COLO668 (cell line): ENCODE measurements around the gene FUOM.
"Not testable (repeated sequence)": the region's sequence is repeated elsewhere in the genome, so short reads cannot be mapped to it uniquely, and the experiment has no call there.

ENCODE experiments used
- DNase-seq: peaks from one replicate; lab custom pipeline; 2025; ENCODE audit not compliant: unreplicated experiment; lab: John Stamatoyannopoulos, UW

Gene FUOM

GRCh38 chr10:133388973-133389818, 31.4 kb upstream of the FUOM start:
- no peak for DNase-seq

- DNase-seq = no peak
These were observed 30.6 kb upstream of the FUOM start for GRCh38 chr10:133388236-133388972.

- not testable (repeated sequence) for DNase-seq
These were observed 29.1 kb upstream of the FUOM start for GRCh38 chr10:133386951-133387350.

- DNase-seq = no peak
These were observed 27.4 kb upstream of the FUOM start for GRCh38 chr10:133385214-133385613.

- no peak for DNase-seq
These were observed 26.3 kb upstream of the FUOM start for GRCh38 chr10:133384071-133384470.

GRCh38 chr10:133383551-133383950, 25.7 kb upstream of the FUOM start:
- no peak for DNase-seq

- no peak for DNase-seq
These were observed 23.2 kb upstream of the FUOM start for GRCh38 chr10:133381036-133381435.

- no peak for DNase-seq
These were observed 22.2 kb upstream of the FUOM start for GRCh38 chr10:133379801-133380666.

GRCh38 chr10:133379152-133379800, 21.5 kb upstream of the FUOM start, which contains the start of gene PAOX:
Gene PAOX (plus strand): TSS chr10:133379262. CDS start chr10:133379317, 55 bp downstream.
- peak; percentile 30 for DNase-seq

- peak; percentile 43 for DNase-seq
These were observed 20.7 kb upstream of the FUOM start for GRCh38 chr10:133378251-133379096.

GRCh38 chr10:133377818-133378250, 20.0 kb upstream of the FUOM start:
- no peak for DNase-seq

- DNase-seq = no peak
These were observed 19.4 kb upstream of the FUOM start for GRCh38 chr10:133377025-133377817.

GRCh38 chr10:133376183-133376582, 18.4 kb upstream of the FUOM start:
- DNase-seq = not testable (repeated sequence)

- no peak for DNase-seq
These were observed 17.7 kb upstream of the FUOM start for GRCh38 chr10:133375357-133376115.

GRCh38 chr10:133373174-133374090, 15.6 kb upstream of the FUOM start, which contains the start of gene ECHS1:
Gene ECHS1 (minus strand): TSS chr10:133373354. CDS start chr10:133373333, 21 bp downstream.
- peak; percentile 91 for DNase-seq

- no peak for DNase-seq
These were observed 14.7 kb upstream of the FUOM start for GRCh38 chr10:133372507-133372906.
